ENCODE data around the gene AK1.

Gene AK1

DNA sequence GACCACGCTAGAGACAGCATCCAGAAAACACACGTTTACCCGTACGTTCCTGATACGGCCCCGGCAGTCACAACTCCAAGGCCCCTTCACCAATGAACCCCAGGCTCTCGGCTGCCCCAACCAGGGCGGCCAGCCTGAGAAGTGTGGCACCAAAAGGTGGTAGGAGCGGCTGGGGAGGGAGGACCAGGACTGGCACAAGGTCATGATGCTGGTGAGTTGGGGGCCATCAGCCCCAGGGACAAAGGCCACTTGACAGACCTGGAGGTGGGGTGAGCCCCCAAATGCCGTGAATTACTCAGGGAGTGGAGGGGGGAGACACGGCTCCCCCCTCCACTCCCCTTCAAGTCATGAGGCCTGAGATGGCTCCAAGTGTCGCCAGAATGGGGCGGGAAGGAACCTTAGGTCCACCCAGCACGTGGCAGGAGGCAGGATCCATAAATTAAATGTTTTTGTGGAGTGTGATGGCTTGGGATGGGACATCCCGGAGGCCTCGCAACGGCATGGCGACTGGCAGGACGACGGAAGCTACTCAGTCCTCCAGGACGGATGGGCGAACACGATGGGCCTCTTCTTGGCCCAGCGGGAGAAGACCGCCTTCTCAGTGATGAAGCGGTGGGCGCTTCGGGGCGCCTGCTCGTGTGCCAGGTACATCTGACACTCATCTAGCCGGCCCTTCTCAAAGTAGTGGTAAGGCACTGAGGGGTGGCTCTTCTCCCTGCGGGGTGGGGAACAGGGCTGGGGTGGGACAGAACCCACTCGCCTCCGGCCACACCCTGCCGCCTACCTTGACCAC lies 30.6 kb upstream of the AK1 start:
- H3K4me3 ChIP-seq (ENCODE audit: low read depth in 1 of 2, low read length in 2 of 2) = no peak overlapping the region
- no peaks in the 10 kb centered on the region for H3K9me3 ChIP-seq (ENCODE audit: control insufficient read depth in 1 of 2, low read length in 2 of 2)
- H3K36me3 ChIP-seq (ENCODE audit: control insufficient read depth in 1 of 2, insufficient read depth in 2 of 2, low read length in 2 of 2) = peaks cover 12 to 28% of the 10 kb centered on the region in 2 donors
- no peaks in the 10 kb centered on the region for H3K27me3 ChIP-seq (ENCODE audit: low read depth, low read length)
- H3K27ac ChIP-seq (ENCODE audit: low read length) = no peak overlapping the region
- H3K4me1 ChIP-seq (ENCODE audit: control insufficient read depth in 1 of 2, insufficient read depth in 2 of 2, low read length in 2 of 2) = peaks cover 9 to 26% of the 10 kb centered on the region in 2 donors

DNA sequence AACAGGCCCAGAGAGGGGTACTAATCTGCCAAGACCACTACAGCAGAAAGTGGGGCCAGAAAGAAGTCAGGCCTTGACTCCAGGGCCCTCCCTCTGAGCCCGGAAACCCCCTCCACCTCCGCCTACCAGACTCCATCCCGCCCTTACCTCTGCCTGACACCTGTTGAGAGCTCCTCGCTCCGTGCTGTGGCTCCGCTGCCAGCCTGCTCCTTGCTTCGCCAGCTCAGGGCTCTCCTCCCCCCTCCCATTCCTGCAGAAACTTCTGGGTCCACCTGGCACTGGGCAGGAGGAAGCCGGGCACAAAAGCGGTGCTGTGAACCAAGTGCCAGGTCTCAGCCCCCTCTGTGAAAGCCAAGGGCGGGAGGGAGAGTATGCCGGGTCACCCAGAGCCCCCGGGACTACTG lies 28.3 kb upstream of the AK1 start:
- peaks cover 2 to 14% of the 10 kb centered on the region in 2 donors for H3K36me3 ChIP-seq (ENCODE audit: control insufficient read depth in 1 of 2, insufficient read depth in 2 of 2, low read length in 2 of 2)
- no peaks in the 10 kb centered on the region for H3K27me3 ChIP-seq (ENCODE audit: low read depth, low read length)
- no peak overlapping the region for H3K4me3 ChIP-seq (ENCODE audit: low read depth in 1 of 2, low read length in 2 of 2)
- peaks cover 9 to 26% of the 10 kb centered on the region in 2 donors for H3K4me1 ChIP-seq (ENCODE audit: control insufficient read depth in 1 of 2, insufficient read depth in 2 of 2, low read length in 2 of 2)
- no peaks in the 10 kb centered on the region for H3K9me3 ChIP-seq (ENCODE audit: control insufficient read depth in 1 of 2, low read length in 2 of 2)
- peak overlapping the region; percentile 67 for H3K27ac ChIP-seq (ENCODE audit: low read length)

DNA sequence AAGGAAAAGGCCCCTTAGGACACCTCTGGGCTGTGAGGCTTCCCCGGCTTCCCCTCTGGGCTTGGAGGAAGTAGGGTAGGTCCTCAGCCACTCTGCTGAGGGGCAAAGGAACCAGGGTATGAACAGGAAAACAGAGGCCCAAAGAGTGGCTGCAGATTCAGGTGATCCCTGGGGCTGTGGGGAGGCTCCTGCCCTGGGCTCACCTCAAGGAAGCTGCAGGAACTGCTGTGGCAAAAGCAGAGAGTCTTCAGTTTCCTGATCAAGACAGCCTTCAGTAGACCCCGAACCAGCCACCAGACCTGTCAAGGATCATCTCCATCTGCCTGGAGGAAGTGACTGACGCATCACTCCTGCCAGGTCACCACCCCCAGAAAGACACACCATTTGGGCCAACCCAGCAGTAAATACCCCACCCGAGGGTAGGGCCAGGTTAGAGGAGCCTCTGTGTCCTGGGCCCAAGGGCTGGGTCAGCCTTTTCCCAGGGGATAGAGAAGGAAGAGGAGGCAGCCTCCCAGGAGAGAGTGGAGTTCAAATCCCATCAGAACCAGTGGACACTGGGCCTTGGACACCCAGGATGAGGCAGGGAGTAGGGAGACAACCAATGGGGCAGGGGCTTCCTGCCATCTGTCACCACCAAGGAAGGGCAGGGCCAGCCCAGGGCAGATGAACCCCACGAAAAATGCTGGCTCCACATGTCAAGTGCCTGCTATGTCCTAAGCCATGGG lies 27.7 kb upstream of the AK1 start:
- H3K27me3 ChIP-seq (ENCODE audit: low read depth, low read length) = no peaks in the 10 kb centered on the region
- H3K4me1 ChIP-seq (ENCODE audit: control insufficient read depth in 1 of 2, insufficient read depth in 2 of 2, low read length in 2 of 2) = peaks cover 9 to 28% of the 10 kb centered on the region in 2 donors
- no peak overlapping the region for H3K4me3 ChIP-seq (ENCODE audit: low read depth in 1 of 2, low read length in 2 of 2)
- peak overlapping the region; percentile 67 for H3K27ac ChIP-seq (ENCODE audit: low read length)
- H3K9me3 ChIP-seq (ENCODE audit: control insufficient read depth in 1 of 2, low read length in 2 of 2) = no peaks in the 10 kb centered on the region
- H3K36me3 ChIP-seq (ENCODE audit: control insufficient read depth in 1 of 2, insufficient read depth in 2 of 2, low read length in 2 of 2) = peaks cover 0 to 14% of the 10 kb centered on the region in 2 donors

DNA sequence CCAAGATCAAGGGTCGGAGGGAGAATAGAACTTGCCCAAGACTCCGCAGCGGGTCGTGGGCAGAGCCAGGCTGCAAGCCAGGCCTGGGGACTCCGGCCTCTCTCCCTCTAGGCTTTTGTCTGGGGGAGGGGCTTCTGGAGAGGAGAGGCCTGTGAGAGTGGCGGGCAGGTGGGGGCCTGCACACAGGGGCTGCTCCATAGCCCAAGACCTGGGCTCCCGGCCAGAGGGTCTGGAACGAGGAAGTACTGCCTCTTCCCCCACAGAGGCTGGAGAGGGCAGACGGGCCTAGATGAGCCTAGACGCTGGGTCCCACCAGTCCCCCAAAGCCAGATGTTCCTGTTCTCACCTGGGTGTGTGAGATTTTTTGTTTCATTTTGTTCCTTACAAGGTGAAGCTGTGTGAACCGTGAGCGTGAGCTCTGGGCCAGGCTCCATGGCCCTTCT lies 27.1 kb upstream of the AK1 start:
- peaks cover 14 to 34% of the 10 kb centered on the region in 2 donors for H3K4me1 ChIP-seq (ENCODE audit: control insufficient read depth in 1 of 2, insufficient read depth in 2 of 2, low read length in 2 of 2)
- no peak overlapping the region for H3K4me3 ChIP-seq (ENCODE audit: low read depth in 1 of 2, low read length in 2 of 2)
- no peaks in the 10 kb centered on the region for H3K9me3 ChIP-seq (ENCODE audit: control insufficient read depth in 1 of 2, low read length in 2 of 2)
- peak overlapping the region; percentile 67 for H3K27ac ChIP-seq (ENCODE audit: low read length)
- H3K36me3 ChIP-seq (ENCODE audit: control insufficient read depth in 1 of 2, insufficient read depth in 2 of 2, low read length in 2 of 2) = peaks cover 0 to 14% of the 10 kb centered on the region in 2 donors
- no peaks in the 10 kb centered on the region for H3K27me3 ChIP-seq (ENCODE audit: low read depth, low read length)

DNA sequence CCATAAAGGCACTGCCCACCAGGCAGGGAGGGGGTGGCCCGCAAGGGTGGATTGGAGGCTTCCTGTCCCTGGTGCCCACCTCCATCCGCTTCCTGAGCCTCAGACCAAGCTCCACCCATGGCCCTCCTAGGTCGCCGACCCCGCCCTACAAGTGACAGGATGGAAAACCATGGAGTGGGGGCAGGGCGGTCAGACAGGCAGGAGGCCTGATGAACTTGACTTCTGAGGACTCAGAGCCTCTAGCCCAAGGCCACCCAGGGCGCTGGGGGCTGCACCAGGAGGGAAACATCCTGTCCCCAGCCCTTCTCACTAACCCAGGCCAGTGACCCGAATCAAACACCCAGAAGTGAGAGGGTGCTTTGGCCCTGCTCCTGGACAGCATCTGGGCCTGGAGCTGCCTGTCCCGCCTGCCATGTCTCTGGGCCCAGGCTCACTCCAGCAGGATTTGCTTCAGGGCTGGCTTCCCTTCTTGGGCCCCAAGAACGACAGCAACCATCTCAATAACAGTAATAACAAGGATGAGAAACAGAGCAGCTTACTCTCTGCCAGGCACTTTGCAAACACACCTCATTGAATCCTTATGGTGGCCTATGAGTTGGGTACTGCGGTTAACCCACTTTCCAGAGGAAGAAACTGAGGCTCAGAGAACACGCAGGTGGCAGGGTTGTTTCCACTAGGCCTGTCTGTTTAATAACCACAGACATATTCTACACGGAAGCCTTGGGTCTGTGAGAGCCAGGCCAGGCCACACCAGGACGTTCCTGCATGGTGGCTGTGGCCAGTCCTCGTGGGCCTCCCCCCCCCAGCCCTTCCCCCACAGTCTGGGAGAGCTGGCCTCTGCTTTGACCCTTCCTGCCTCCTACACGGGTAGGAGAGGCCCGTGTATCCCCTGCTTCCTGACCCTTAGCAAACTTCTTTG lies 26.3 kb upstream of the AK1 start:
- peaks cover 14 to 34% of the 10 kb centered on the region in 2 donors for H3K4me1 ChIP-seq (ENCODE audit: control insufficient read depth in 1 of 2, insufficient read depth in 2 of 2, low read length in 2 of 2)
- no peaks in the 10 kb centered on the region for H3K27me3 ChIP-seq (ENCODE audit: low read depth, low read length)
- H3K4me3 ChIP-seq (ENCODE audit: low read depth in 1 of 2, low read length in 2 of 2) = no peak overlapping the region
- H3K9me3 ChIP-seq (ENCODE audit: control insufficient read depth in 1 of 2, low read length in 2 of 2) = no peaks in the 10 kb centered on the region
- H3K36me3 ChIP-seq (ENCODE audit: control insufficient read depth in 1 of 2, insufficient read depth in 2 of 2, low read length in 2 of 2) = peaks cover 0 to 11% of the 10 kb centered on the region in 2 donors
- H3K27ac ChIP-seq (ENCODE audit: low read length) = peak overlapping the region; percentile 67

DNA sequence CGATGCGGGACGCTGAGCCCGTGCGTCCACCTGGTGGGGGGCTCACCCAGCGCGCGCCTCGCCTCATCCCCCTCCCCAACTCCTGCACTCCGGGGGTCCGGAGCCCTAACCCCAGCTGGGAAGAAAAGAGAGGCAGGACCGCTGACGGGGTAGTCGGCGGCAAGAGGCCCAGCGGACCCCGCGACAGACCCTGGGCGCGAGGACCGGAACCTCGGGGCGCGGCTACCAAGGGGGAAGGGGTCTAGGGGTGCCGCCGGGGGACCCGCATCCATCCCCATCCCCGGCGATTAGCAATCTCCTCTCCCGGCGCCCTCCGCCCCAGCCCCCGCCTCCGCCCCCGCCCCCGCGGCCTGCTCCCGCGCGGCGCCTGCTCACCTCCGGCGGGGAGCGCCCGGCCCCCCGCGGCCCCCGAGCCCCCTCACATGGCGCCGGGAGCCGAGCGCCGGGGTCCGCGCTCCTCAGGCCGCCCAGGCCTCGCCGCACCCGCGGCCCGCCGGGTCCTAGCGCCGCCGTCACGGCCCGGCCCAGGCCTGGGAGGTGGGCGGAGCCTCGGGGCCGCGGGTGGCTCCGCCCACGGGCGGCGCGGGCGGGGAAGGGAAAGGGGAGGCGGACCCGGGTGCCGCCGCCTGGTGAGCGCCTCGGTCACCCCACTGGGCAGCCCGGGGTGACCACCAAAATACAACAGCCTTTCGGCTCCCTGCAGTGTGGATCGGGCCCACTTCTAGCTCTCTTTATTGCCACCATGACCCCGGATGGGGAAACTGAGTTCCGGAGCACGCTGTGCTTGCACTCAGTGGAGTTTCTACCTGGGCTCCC lies 21.9 kb upstream of the AK1 start, which contains the start of gene ST6GALNAC6:
Gene ST6GALNAC6 (minus strand): TSS at position 476 of the 816 bp plus-strand sequence. CDS start 1,622 bp downstream, outside the sequence.
- Histone ChIP-seq H3K36me3 (ENCODE audit: control insufficient read depth in 1 of 2, insufficient read depth in 2 of 2, low read length in 2 of 2) (peaks cover 19% of the 10 kb centered on the region in 2 donors), H3K27ac (ENCODE audit: low read length) (peak within 1 kb of the TSS; percentile 67), H3K4me3 (ENCODE audit: low read depth in 1 of 2, low read length in 2 of 2) (peak within 1 kb of the TSS; percentile 71 to 92), H3K4me1 (ENCODE audit: control insufficient read depth in 1 of 2, insufficient read depth in 2 of 2, low read length in 2 of 2) (peaks cover 10 to 39% of the 10 kb centered on the region in 2 donors), H3K27me3 (ENCODE audit: low read depth, low read length) (no peaks in the 10 kb centered on the region), H3K9me3 (ENCODE audit: control insufficient read depth in 1 of 2, low read length in 2 of 2) (no peaks in the 10 kb centered on the region)

DNA sequence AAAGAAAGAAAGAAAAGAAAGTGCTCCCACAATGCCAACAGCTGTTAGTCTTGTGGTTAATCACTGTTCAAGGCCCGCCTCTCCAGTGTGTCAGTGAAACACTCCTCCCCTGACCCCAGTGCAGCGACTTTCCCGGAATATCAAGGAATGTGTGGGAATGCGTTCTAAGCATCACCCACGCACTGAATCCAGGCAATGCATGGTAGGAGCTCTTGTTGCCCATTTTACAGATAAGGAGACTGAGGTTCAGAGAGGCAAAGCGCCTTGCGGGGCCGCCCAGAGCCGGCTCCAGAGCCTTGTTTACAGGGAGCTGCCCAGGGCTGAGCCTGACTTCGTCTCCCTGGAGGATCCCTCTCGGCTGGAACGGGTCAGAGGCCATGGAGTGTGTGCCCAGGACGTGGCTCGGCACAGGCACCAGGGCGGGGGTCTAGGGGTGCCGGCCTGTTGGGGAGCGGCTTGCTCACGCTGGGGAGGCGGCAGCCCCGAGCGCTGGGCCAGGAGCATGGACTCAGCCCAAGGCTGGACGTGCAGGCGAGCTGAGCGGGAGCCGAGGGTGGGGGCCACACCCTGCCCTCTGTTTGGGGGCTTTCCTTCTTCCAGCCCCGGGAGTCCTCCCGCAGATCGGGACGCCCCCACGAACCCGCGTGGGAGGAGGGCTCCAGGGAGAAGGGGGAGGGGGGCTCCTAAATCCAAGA lies 21.1 kb upstream of the AK1 start:
- peaks cover 5 to 32% of the 10 kb centered on the region in 2 donors for H3K4me1 ChIP-seq (ENCODE audit: control insufficient read depth in 1 of 2, insufficient read depth in 2 of 2, low read length in 2 of 2)
- H3K27ac ChIP-seq (ENCODE audit: low read length) = peak overlapping the region; percentile 67
- H3K36me3 ChIP-seq (ENCODE audit: control insufficient read depth in 1 of 2, insufficient read depth in 2 of 2, low read length in 2 of 2) = peaks cover 26% of the 10 kb centered on the region in 2 donors

DNA sequence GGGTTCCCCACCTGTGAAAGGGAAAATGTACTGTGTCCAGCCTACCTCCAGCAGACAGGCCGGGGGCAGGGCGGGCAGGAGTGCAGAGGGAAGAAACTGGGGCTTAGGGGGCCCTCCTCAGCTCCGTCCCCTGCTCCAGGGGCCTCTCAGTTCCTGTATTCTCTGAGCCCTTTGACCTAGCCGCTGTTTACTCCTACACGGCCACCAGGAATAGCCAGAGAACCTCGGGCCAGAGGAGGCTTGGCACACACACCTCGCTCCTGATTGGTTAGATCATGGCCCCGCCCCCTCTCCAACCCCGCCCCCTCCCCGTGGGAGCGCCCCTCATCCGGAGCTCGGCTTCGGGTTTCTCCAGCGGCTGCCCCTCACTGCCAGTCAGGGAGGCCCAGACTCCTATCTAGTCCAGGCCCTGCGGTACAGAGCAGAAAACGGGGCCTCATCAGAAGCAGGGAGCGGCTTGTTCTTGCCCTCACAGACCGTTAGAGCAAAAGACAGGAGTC lies 19.8 kb upstream of the AK1 start:
- peak overlapping the region; percentile 5 to 39 for H3K4me3 ChIP-seq (ENCODE audit: low read depth in 1 of 2, low read length in 2 of 2)
- H3K27ac ChIP-seq (ENCODE audit: low read length) = no peak overlapping the region
- H3K4me1 ChIP-seq (ENCODE audit: control insufficient read depth in 1 of 2, insufficient read depth in 2 of 2, low read length in 2 of 2) = peaks cover 5 to 27% of the 10 kb centered on the region in 2 donors
- H3K27me3 ChIP-seq (ENCODE audit: low read depth, low read length) = no peaks in the 10 kb centered on the region
- H3K9me3 ChIP-seq (ENCODE audit: control insufficient read depth in 1 of 2, low read length in 2 of 2) = no peaks in the 10 kb centered on the region
- peaks cover 30 to 40% of the 10 kb centered on the region in 2 donors for H3K36me3 ChIP-seq (ENCODE audit: control insufficient read depth in 1 of 2, insufficient read depth in 2 of 2, low read length in 2 of 2)

More for the DNA sequence above, 21.1 kb upstream of the AK1 start:
- Histone ChIP-seq H3K9me3 (ENCODE audit: control insufficient read depth in 1 of 2, low read length in 2 of 2) (no peaks in the 10 kb centered on the region), H3K4me3 (ENCODE audit: low read depth in 1 of 2, low read length in 2 of 2) (peak overlapping the region; percentile 71 to 92), H3K27me3 (ENCODE audit: low read depth, low read length) (no peaks in the 10 kb centered on the region)

DNA sequence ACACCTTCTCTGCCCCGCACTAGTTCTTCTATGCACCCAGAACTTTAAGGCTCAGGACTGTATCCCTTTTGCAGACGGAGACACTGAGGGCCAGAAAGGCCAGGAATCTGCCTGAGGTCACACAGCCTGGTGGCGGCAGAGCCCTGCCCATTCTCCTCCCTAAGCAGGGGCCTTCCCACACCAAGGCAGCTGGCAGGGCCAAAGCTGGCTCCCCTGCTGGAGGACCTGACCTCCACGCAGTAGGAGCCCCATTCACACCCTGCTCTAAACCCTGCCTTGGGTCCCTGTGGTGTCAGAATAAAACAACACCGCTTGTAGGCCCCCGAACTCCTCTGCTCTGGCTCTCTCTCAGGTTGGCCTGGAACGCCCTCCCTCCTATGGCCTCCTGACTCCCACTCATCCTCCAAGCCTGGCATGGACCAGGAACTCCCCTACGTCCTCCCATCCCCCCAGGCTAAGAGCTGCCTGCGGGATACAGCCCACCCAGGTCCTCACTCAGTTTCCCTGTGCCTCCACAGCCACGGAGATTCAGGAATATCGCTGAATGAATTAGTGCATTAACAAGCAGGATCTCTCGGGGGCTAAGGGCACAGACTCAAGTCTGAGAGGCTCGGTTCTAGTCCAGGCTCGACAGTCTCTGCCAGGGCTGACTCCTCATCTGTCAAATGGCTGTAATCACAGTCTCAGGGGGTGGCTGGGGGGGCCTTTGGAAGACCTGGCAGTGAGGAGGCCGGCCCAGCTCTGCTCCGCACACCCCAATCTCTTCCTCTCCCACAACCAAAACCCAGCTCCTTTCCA lies 19.1 kb upstream of the AK1 start:
- Histone ChIP-seq H3K27me3 (ENCODE audit: low read depth, low read length) (no peaks in the 10 kb centered on the region), H3K9me3 (ENCODE audit: control insufficient read depth in 1 of 2, low read length in 2 of 2) (no peaks in the 10 kb centered on the region), H3K4me3 (ENCODE audit: low read depth in 1 of 2, low read length in 2 of 2) (peak overlapping the region; percentile 5 to 39), H3K27ac (ENCODE audit: low read length) (no peak overlapping the region), H3K4me1 (ENCODE audit: control insufficient read depth in 1 of 2, insufficient read depth in 2 of 2, low read length in 2 of 2) (peaks cover 5 to 27% of the 10 kb centered on the region in 2 donors), H3K36me3 (ENCODE audit: control insufficient read depth in 1 of 2, insufficient read depth in 2 of 2, low read length in 2 of 2) (peaks cover 30 to 43% of the 10 kb centered on the region in 2 donors)

All from muscle layer of duodenum (tissue), 2 donors.